K562 (cell line): ENCODE measurements around the gene EFCAB10. TPM values are rescaled to one million over a fixed set of nuclear protein-coding genes. Genes with fewer than 3 reads are reported as not detected.
A peak's percentile ranks its signal among the peaks of the same experiment; 100 is the strongest.

Experiments
- CHD7 ChIP-seq: fragments of 200-600 bp; sonication (generic); IDR thresholded peaks from one replicate; pipeline ENCODE4 v1.6.1; 2012; ENCODE audit warnings: mild to moderate bottlenecking, low read depth, low read length, inconsistent platforms
- FOXO4 ChIP-seq: fragments of 450-650 bp; formaldehyde crosslinking; IDR thresholded peaks from 2 replicates; pipeline ENCODE4 v1.4.0; 2020; ENCODE audit warnings: mild to moderate bottlenecking, moderate library complexity
- MAFG ChIP-seq: fragments of 450-650 bp; conservative IDR thresholded peaks from 2 replicates; pipeline ENCODE4 v1.6.1; 2016; ENCODE audit warnings: missing genetic modification characterization, missing compliant biosample characterization
- MTF1 ChIP-seq: fragments of 250-450 bp; sonication (Bioruptor Pico); IDR thresholded peaks from 2 replicates; pipeline ENCODE4 v1.9.0; 2021; ENCODE audit warnings: moderate library complexity, mild to moderate bottlenecking, inconsistent platforms, borderline replicate concordance
- PCBP2 ChIP-seq: fragments of 200-400 bp; formaldehyde crosslinking; IDR thresholded peaks from 2 replicates; pipeline ENCODE4 v1.6.1; 2018; ENCODE audit warnings: low read length, low read depth, mild to moderate bottlenecking, moderate library complexity; ENCODE audit not compliant: poor library complexity, severe bottlenecking
- RERE ChIP-seq: sonication (generic); formaldehyde crosslinking; IDR thresholded peaks from 2 replicates; pipeline ENCODE4 v1.8.0; 2023; ENCODE audit warnings: missing genetic modification reagents, mild to moderate bottlenecking, borderline replicate concordance
- TEAD1 ChIP-seq, 2 experiments: fragments of 450-650 bp in 1 of 2; sonication (generic) in 1 of 2; formaldehyde crosslinking; IDR thresholded peaks; 2 replicates each; pipeline versions ENCODE4 v1.4.0 to v1.8.0; 2020 to 2022; ENCODE audit warnings: mild to moderate bottlenecking in 2 of 2, missing genetic modification reagents in 1 of 2
- ZNF217 ChIP-seq: sonication (generic); formaldehyde crosslinking; IDR thresholded peaks from 2 replicates; pipeline ENCODE4 v1.8.0; 2022; ENCODE audit warnings: mild to moderate bottlenecking, missing genetic modification reagents
- polyA plus RNA-seq, 8 experiments: library from polyadenylated mRNA; depleted of rRNA in 4 of 8; stranded (reverse) in 5 of 8; unstranded in 3 of 8; fragments of >200 nt; fragmentation: Nextera tagmentation in 2 of 8; fragmentation: Illumina TruSeq in 1 of 8; extraction: Ambion mirVana in 2 of 8; extraction: Trizol in 1 of 8; gene quantifications; 2 replicates each; pipeline versions ENCODE4 v1.2.1 to v1.2.3, GENCODE V29; 2011 to 2014; ENCODE audit warnings: inconsistent platforms in 1 of 8, missing spikeins in 1 of 8
- total RNA-seq, 7 experiments: library from RNA; depleted of rRNA in 6 of 7; stranded (reverse); fragments of >200 nt in 6 of 7; fragmentation: Illumina TruSeq in 2 of 7; extraction: Trizol in 2 of 7; gene quantifications; 2 replicates each; pipeline versions ENCODE4 v1.2.1 to v1.2.3, GENCODE V29; 2011 to 2021; ENCODE audit warnings: low replicate concordance in 1 of 7

EFCAB10 gene
- total and polyA plus RNA-seq, 9 of the 15 experiments (the other 6 are each of a cell fraction or from before 2014, with no cell fraction given), result 5.0 to 21.4 (median 16.8) TPM

- TF ChIP-seq CHD7 (no peak), FOXO4 (CRISPR knock-in tag) (no peak), PCBP2 (no peak), MTF1 (CRISPR knock-in tag) (no peak), RERE (CRISPR knock-in tag) (no peak), ZNF217 (CRISPR knock-in tag) (no peak), MAFG (tag) (no peak), TEAD1 (CRISPR knock-in tag; IDR thresholded peaks at IDR 0.05) (0 out of 4 replicates have a peak, but pooled peaks of 1 of the 2 experiments have one; percentile 20)
Measured at GRCh38 chr7:105521027-105521716, 60.1 kb downstream of the EFCAB10 start (continued).
